ES-I3 (cell line): ENCODE measurements around the gene PTPN14.
"Not testable (repeated sequence)": the region's sequence is repeated elsewhere in the genome, so short reads cannot be mapped to it uniquely, and the experiment has no call there.

ENCODE experiments used
- H3K36me3 ChIP-seq: 2 replicates; pipeline ENCODE4 v1.6.1; 2013; ENCODE audit warnings: mild to moderate bottlenecking, low read length, control low read depth, moderate library complexity; ENCODE audit not compliant: insufficient read depth
- H3K4me1 ChIP-seq: 2 replicates; pipeline ENCODE4 v1.6.1; 2013; ENCODE audit warnings: mild to moderate bottlenecking, control low read depth, low read length; ENCODE audit not compliant: insufficient read depth
- H3K9ac ChIP-seq: 2 replicates; pipeline ENCODE4 v1.6.1; 2013; ENCODE audit warnings: low read depth, mild to moderate bottlenecking, low read length, moderate library complexity
- H3K9me3 ChIP-seq: 2 replicates; pipeline ENCODE4 v1.6.1; 2013; ENCODE audit warnings: mild to moderate bottlenecking, low read length, moderate library complexity; ENCODE audit not compliant: control insufficient read depth, insufficient read depth

Gene PTPN14

GRCh38 chr1:214540324-214540723 lies 11.1 kb downstream of the PTPN14 start:
- Histone ChIP-seq H3K9ac (no peak overlapping the region), H3K36me3 (no peaks in the 10 kb centered on the region), H3K4me1 (peaks cover 30% of the 10 kb centered on the region), H3K9me3 (no peaks in the 10 kb centered on the region)

GRCh38 chr1:214538496-214538895 lies 12.9 kb downstream of the PTPN14 start:
- peaks cover 30% of the 10 kb centered on the region for H3K4me1 ChIP-seq
- no peaks in the 10 kb centered on the region for H3K9me3 ChIP-seq
- no peak overlapping the region for H3K9ac ChIP-seq
- no peaks in the 10 kb centered on the region for H3K36me3 ChIP-seq

GRCh38 chr1:214537872-214538473 lies 13.4 kb downstream of the PTPN14 start:
- peaks cover 30% of the 10 kb centered on the region for H3K4me1 ChIP-seq
- no peaks in the 10 kb centered on the region for H3K36me3 ChIP-seq
- H3K9ac ChIP-seq = no peak overlapping the region
- H3K9me3 ChIP-seq = no peaks in the 10 kb centered on the region

DNA sequence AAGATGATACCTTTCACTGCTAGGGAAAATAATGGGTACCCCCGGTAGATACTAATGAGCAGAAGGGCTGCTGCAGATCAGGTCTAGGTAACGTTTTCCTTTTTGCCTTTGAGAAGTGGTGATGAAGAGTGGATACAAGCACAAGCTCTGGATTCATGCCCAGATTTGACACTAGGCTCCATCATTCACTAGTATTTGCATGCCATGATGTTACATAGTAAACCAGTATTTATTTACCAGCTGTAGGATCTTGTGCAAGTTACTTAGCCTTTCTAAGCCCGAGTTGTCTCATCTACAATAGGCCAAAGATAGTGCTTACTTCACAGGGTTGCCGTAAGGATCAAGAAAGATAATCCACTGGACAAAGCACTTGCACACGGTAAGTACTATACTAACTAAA lies 14.2 kb downstream of the PTPN14 start:
- no peak overlapping the region for H3K9ac ChIP-seq
- peaks cover 30% of the 10 kb centered on the region for H3K4me1 ChIP-seq
- no peaks in the 10 kb centered on the region for H3K36me3 ChIP-seq
- no peaks in the 10 kb centered on the region for H3K9me3 ChIP-seq

DNA sequence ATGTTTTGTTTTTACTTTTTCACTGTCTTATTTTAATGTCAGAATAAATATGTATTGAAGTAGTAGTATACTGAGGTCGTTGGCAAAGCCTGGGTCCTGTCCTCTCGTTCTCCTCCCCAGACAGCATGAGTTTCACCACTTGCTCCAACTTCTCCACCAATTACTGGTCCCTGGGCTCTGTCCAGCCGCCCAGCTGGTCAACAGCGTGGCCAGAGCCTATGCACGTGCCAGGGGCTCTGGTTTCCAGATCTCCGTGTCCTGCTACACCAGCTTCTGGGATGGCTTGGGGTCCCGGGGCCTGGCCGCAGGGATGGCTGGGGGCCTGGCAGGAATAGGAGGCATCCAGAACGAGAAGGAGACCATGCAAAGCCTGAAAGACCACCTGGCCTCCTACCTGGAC lies 19.3 kb downstream of the PTPN14 start:
- Histone ChIP-seq H3K36me3 (no peaks in the 10 kb centered on the region), H3K4me1 (peaks cover 3% of the 10 kb centered on the region), H3K9ac (no peak overlapping the region), H3K9me3 (no peaks in the 10 kb centered on the region)

- Histone ChIP-seq H3K36me3 (no peaks in the 10 kb centered on the region), H3K9ac (no peak overlapping the region), H3K4me1 (peaks cover 28% of the 10 kb centered on the region), H3K9me3 (no peaks in the 10 kb centered on the region)
Measured at GRCh38 chr1:214525535-214526019, 25.8 kb downstream of the PTPN14 start.

GRCh38 chr1:214524824-214525223 lies 26.6 kb downstream of the PTPN14 start:
- Histone ChIP-seq H3K9me3 (no peaks in the 10 kb centered on the region), H3K36me3 (no peaks in the 10 kb centered on the region), H3K4me1 (peaks cover 31% of the 10 kb centered on the region)

DNA sequence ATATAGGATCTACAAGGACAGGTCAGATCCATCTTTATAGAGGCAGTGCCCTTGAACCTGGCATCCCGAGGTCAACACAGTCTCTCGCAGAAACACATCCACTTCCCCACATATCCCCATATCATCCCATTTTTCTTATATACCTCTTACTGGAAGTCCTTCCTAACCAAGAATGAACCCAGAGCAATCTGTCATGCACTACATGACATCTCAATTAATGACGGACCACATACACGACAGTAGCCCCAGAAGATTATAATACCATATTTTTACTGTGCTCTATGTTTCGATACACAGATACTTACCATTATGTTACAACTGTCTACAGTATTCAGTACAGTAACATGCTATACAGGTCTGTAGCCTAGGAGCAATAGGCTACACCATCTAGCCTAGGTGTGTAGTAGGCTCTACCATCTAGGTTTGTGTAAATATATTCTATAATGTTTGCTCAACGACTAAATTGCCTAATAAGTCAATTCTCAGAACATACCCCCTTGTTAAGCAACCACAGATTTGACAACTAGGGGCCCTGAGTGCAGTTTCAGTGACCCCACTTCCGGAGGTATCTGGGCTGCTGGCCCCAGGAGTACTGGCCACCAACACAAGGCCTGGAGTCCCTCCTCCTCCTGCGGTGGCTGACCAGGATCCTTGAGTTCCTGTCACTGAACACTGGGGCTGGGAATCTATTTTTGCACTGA lies 28.1 kb downstream of the PTPN14 start:
- Histone ChIP-seq H3K9ac (no peak overlapping the region), H3K4me1 (peaks cover 31% of the 10 kb centered on the region), H3K9me3 (no peaks in the 10 kb centered on the region), H3K36me3 (no peaks in the 10 kb centered on the region)

More at GRCh38 chr1:214524824-214525223, 26.6 kb downstream of the PTPN14 start:
- H3K9ac ChIP-seq = no peak overlapping the region

GRCh38 chr1:214521458-214521857 lies 29.9 kb downstream of the PTPN14 start:
- not testable (repeated sequence) for H3K9me3 ChIP-seq, H3K36me3 ChIP-seq, H3K9ac ChIP-seq
- H3K4me1 ChIP-seq = peaks cover 35% of the 10 kb centered on the region

DNA sequence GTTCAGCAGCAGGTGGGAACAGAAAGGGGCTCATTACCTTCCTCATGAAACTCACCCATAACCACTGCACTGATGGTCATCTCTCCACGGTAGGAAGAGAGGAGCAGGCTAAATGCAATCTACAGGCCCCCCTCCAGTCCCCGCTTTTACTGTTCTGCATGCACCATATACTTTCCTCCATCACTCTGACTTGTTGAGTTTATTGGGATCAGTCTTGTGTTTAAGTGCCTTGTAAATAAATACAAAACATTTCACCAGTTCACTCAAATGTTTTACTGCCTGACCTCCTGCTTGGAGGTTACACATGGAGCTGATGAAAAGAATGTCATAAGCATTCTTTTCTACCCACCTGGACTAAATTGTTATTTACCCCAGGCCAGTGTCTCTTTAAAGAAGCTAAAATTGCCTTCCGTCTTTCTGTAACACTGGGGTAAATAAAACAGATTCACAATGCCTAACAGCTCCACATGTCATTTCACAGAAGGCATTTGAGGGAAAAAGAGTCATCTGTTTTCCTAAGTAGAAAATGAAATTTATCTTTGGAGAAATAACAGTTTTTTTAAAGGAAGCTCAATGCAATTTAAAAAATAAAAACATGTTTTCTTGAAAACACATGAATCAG lies 30.7 kb downstream of the PTPN14 start:
- no peaks in the 10 kb centered on the region for H3K9me3 ChIP-seq
- H3K36me3 ChIP-seq = no peaks in the 10 kb centered on the region
- peaks cover 41% of the 10 kb centered on the region for H3K4me1 ChIP-seq
- H3K9ac ChIP-seq = no peak overlapping the region

- no peak overlapping the region for H3K9ac ChIP-seq
- H3K9me3 ChIP-seq = no peaks in the 10 kb centered on the region
- peaks cover 49% of the 10 kb centered on the region for H3K4me1 ChIP-seq
Measured at GRCh38 chr1:214518361-214518760, 33.0 kb downstream of the PTPN14 start.

DNA sequence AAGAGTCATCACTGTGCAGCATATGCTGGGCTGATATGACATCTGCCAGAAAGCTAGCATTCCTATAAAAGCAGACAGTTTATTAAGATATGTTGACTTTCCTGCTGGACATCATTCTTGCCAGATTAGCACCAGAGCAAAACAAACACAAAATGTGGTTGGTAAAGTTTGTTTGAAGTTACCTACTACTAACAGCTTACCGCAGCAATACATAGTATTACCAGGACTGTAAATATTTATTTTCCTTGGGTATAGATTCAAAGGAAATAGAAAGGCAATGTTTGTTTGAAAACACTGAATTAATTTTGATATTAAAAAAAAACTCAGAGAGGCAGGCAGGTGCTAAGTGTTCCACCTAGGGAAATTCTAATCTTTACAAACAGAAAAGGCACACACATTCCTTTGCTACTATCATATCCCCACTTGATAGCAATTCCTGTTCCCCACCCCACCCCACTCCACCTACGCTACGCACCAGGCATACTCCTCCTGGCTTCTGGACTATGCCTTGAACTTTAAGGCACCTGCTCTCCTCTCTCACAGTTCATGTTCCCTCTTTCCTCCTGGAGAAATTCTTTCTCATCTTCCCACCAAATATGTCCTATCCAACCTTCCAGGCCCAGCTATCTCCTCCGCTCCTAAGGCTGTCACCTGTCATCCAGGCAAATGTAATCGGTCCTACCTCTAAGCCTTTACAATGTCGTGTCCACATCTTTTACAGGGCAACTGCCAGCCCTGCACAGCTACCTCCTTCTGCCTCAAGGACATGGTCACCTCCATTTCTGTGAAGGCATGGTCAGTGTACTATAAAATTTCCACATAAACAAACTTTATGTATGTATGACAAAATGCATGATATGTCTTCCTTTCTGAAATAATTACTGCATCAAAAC lies 34.7 kb downstream of the PTPN14 start:
- Histone ChIP-seq H3K4me1 (peaks cover 44% of the 10 kb centered on the region), H3K36me3 (no peaks in the 10 kb centered on the region), H3K9ac (no peak overlapping the region), H3K9me3 (peaks cover 5% of the 10 kb centered on the region; the same call in 1 of the 2 replicates)

More at GRCh38 chr1:214518361-214518760, 33.0 kb downstream of the PTPN14 start:
- no peaks in the 10 kb centered on the region for H3K36me3 ChIP-seq

- peaks cover 10% of the 10 kb centered on the region for H3K9me3 ChIP-seq
- H3K36me3 ChIP-seq = no peaks in the 10 kb centered on the region
- H3K9ac ChIP-seq = no peak overlapping the region
- peaks cover 42% of the 10 kb centered on the region for H3K4me1 ChIP-seq
Measured at GRCh38 chr1:214515544-214516433, 35.6 kb downstream of the PTPN14 start.
